GM19035 (cell line): Measurements from ENCODE around the gene VAV3.
"Not testable (repeated sequence)": the region's sequence is repeated elsewhere in the genome, so short reads cannot be mapped to it uniquely, and the experiment has no call there.

Experiments used
- ATAC-seq: cut with Tn5 transposase; IDR thresholded peaks from one replicate; pipeline ENCODE4 v1.9.1; 2021; ENCODE audit not compliant: unreplicated experiment

VAV3 gene

GRCh38 chr1:107895403-107896191 is 69.4 kb downstream of the VAV3 start:
- no peak for ATAC-seq

GRCh38 chr1:107894605-107895004 is 70.4 kb downstream of the VAV3 start:
- ATAC-seq: no peak

- not testable (repeated sequence) for ATAC-seq
Measured at GRCh38 chr1:107893350-107893749, 71.6 kb downstream of the VAV3 start.

GRCh38 chr1:107889524-107889923 is 75.5 kb downstream of the VAV3 start:
- ATAC-seq: no peak

- no peak for ATAC-seq
Measured at GRCh38 chr1:107883562-107883961, 81.4 kb downstream of the VAV3 start.

- ATAC-seq: no peak
Measured at GRCh38 chr1:107879927-107880326, 85.1 kb downstream of the VAV3 start.

GRCh38 chr1:107879346-107879745 is 85.6 kb downstream of the VAV3 start:
- ATAC-seq: no peak

- ATAC-seq: no peak
Measured at GRCh38 chr1:107877745-107878144, 87.2 kb downstream of the VAV3 start.

GRCh38 chr1:107877092-107877491 is 87.9 kb downstream of the VAV3 start:
- no peak for ATAC-seq

- ATAC-seq: no peak
Measured at GRCh38 chr1:107875689-107876088, 89.3 kb downstream of the VAV3 start.

- ATAC-seq: no peak
Measured at GRCh38 chr1:107874221-107874620, 90.8 kb downstream of the VAV3 start.

- ATAC-seq: no peak
Measured at GRCh38 chr1:107871687-107872395, 93.1 kb downstream of the VAV3 start.

GRCh38 chr1:107871259-107871658 is 93.7 kb downstream of the VAV3 start:
- no peak for ATAC-seq

GRCh38 chr1:107870696-107871095 is 94.3 kb downstream of the VAV3 start:
- no peak for ATAC-seq

GRCh38 chr1:107867897-107868296 is 97.1 kb downstream of the VAV3 start:
- ATAC-seq: no peak

- ATAC-seq: no peak
Measured at GRCh38 chr1:107867422-107867821, 97.6 kb downstream of the VAV3 start.

GRCh38 chr1:107866870-107867269 is 98.1 kb downstream of the VAV3 start:
- no peak for ATAC-seq

GRCh38 chr1:107865627-107866026 is 99.4 kb downstream of the VAV3 start:
- ATAC-seq: no peak

- ATAC-seq: no peak
Measured at GRCh38 chr1:107863342-107863741, 101.6 kb downstream of the VAV3 start.

- ATAC-seq: no peak
Measured at GRCh38 chr1:107862064-107862463, 102.9 kb downstream of the VAV3 start.

GRCh38 chr1:107858323-107858722 is 106.7 kb downstream of the VAV3 start:
- ATAC-seq: no peak

- no peak for ATAC-seq
Measured at GRCh38 chr1:107851418-107851817, 113.6 kb downstream of the VAV3 start.
